GM19455 (cell line): Measurements from ENCODE around the gene MN1.

Experiments used
- ATAC-seq: cut with Tn5 transposase; IDR thresholded peaks from one replicate; pipeline ENCODE4 v1.9.1; 2021; ENCODE audit not compliant: unreplicated experiment

MN1 gene

DNA sequence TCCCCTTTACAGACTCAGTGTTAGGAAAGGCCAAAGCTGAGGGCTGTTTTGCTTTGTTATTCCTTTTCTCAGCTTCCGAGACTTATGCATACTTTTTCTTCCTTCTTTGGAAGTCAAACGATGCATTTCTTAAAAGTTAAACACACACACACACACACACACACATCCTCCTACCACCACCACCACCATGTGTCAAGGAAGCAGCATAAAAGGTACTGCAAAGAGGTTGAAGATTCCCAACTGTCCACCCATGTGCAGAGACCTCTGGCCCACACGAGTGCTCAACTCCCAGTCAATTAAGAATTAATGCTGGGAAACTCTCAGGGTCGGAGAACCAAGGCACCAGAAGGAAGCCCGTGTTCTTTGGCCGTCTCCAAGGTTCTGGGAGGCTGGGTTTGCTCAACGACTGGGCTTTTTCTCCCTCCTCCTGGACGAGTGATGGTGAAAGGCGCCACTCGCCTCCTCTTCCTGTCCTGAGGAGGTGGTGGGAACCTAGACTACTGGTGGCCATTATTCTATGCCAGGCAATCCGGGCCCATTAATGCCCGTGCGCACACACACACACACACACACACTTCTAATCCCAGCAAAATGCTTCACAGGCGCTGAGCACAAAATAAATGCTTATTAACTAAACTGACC is 15.1 kb downstream of the MN1 start:
- ATAC-seq: no peak

DNA sequence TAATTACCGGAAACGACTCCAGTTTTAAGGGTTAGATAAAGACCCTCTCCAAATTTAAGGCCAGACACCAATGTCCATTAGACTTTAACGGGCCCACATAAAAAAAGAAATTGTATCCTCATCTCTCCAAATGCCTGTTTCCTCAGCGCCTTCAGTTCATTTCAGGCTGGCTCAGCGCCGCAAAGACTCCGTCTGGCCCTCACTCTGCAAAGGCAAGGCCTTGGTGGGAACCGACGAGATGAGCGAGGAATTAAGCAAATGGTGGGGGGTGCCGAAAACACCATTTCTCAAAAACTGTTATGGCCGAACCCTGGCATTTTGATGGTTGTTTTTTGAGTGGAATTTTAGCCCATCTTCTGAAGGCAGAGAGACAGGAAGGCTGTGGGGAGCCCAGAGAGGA is 15.7 kb downstream of the MN1 start:
- ATAC-seq: no peak

DNA sequence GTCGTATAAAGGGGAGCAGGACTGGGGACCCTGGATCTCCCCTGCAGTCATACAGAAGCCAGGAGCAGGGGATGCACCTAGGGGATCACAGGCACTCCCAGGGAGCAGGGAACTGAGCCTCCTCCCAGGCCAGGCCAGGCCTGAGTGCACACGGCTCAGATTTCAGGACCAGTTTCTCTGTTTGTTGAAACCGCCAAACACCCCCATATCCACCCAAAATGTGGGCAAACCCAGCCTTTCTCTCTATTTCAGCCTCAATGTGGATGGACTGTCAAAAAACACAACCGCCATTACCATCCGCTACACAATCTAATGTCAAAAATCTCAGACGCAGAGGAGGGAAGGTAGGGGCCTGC is 17.5 kb downstream of the MN1 start:
- ATAC-seq: no peak

DNA sequence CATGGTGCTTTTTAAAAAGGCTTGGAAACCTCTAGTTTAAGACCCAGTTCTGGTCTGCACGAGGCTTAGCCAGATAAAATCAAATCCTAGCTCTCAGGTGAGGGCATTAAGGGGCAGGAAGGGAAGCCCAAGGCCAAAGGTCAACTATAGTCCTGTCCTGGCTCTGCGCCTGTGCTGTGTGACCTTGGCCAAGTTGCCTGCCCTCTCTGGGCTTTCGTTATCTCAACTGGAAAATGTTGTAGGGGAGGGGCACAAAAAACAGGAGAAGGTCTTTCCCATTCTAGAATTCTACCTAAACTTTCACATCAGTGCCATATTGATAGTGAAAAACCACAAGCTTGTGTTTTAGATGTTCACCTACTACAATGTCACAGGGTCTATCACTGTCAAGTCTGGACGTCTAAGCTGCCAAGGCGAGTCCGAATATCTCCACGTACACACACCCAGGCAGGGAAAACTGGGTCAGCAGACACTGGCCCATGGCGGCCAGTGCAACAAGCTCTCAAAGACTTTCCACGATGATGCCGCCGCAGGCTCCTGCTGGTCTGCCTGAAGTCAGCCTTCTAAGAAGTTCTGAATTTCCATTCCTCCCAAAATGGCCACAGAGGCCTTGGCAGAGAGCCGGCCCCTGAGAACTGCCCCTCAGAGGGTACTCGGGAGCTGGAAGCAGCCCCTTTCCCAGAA is 18.0 kb downstream of the MN1 start:
- no peak for ATAC-seq

DNA sequence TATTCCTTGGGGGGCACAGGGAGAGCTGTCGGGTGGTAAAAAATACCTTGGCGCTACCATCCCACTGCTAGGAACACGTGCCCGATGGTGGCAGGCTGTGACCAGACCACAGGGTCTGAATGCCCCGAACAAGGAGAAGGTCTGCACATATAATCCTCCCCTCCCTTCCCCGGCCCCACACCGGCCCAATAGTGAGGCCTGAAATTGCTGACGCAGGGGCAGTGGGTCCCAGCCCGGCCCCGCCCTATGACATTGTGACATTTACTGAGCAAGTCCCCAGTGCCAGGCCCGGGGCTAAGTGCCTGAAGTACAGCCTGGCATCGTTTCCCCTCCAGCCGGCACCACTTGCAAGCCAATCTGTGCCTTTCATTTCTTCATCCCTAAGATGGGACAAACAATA is 19.5 kb downstream of the MN1 start:
- ATAC-seq: no peak

DNA sequence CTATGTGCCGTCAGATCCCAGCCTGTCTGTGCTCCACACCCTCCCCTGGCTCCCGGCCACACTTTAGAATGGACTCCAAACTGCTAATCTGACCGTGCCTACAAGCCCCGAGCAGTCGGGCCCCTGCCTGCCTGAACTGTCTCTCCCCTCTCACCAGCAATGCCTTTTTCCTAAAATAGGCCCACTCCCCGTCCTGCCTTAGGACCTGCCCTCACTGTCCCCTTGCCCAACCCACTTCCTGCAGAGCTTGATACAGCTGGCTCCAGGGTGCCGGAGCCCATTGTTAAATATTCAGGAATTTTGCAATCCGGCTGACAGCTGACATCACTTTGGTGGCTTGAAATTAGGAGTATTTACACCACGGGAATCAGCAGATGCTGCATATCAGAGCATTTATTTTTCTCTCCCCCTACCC is 21.4 kb downstream of the MN1 start:
- no peak for ATAC-seq

DNA sequence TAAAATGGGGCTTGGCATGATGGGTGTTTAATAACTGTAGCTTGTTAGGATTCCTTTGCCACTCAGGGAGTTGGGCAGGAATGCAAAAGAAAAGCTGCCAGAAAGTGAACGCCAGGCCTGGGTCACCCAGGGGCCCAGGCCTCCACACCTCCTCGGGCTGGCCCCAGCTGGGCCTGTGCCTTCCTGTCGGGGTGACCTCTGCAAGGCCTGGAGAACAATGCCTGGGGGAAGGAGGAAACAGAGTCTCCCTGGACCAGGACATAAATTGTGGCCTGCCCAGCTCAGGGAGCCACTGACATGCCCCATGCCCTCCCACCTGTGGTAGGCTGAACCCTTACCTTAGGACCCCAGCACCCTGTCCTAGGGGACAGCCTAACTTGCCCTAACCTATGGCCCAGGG is 21.9 kb downstream of the MN1 start:
- ATAC-seq: no peak

DNA sequence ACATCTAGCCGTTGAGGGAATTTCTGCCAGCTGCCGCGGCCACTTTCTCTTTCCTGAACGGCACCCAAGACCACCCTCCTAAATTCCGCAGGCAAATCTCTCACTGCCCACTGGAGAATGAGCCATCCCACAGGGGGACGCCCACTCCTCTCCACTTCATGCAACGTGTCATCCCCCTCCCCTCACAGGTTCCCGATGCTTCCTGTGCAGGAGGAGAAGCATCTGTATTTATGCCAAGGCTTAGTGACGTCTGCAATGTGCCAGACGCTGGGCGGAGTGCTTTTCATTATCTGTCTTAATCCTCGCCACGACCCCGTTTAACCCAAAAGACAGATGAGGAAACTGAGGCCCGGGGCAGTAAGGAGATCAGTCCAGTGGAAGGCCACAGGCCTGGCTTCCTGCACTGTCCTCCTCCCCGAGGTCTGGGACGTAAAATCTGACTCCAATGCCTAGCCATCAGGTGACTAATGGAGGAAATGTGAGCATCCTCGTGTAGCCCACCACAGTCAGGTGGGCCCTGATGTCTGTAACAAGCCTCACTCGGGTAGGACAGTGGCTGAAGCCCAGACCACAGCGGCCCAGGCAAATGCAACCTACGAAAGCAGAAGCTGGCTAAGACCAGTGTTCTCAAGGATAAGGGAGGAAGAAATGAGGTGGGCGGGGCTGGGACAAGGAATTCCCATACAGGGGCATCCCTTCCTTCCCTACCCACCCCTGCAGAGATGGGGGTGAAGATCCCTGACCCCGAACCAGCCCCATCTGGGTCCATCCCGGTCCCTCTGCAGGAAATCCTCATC is 23.1 kb downstream of the MN1 start:
- ATAC-seq: no peak

DNA sequence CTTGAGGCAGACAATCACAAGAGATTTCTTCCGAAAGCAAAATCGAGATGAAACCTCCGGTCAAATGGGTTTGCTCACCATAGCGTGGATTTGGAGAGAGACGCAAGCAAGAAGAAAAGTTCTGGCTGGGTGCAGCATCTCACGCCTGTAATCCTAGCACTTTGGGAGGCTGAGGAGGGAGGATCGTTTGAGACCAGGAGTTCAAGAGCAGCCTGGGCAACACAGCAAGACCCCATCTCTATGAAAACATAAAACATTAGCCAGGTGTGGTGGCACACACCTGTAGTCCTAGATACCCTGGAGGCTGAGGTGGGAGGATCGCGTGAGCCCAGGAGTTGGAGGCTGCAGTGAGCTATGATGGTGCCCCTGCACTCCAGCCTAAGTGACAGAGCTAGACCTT is 24.4 kb downstream of the MN1 start:
- no peak for ATAC-seq

DNA sequence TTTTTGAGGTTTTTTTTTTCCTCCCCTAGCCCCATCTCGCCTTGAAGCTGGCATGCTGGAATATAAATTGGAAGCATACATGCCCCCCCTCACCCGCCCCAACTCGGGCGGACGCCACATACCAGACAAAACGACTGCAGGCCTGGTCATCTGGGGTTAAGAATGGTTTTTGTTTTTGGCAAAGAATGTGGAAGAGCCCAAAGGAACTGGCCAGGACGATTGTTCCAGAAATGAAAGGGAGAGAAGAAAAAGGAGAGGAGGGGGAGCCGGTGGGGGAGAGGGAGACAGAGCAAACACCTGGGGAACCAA is 25.0 kb downstream of the MN1 start:
- ATAC-seq: no peak

DNA sequence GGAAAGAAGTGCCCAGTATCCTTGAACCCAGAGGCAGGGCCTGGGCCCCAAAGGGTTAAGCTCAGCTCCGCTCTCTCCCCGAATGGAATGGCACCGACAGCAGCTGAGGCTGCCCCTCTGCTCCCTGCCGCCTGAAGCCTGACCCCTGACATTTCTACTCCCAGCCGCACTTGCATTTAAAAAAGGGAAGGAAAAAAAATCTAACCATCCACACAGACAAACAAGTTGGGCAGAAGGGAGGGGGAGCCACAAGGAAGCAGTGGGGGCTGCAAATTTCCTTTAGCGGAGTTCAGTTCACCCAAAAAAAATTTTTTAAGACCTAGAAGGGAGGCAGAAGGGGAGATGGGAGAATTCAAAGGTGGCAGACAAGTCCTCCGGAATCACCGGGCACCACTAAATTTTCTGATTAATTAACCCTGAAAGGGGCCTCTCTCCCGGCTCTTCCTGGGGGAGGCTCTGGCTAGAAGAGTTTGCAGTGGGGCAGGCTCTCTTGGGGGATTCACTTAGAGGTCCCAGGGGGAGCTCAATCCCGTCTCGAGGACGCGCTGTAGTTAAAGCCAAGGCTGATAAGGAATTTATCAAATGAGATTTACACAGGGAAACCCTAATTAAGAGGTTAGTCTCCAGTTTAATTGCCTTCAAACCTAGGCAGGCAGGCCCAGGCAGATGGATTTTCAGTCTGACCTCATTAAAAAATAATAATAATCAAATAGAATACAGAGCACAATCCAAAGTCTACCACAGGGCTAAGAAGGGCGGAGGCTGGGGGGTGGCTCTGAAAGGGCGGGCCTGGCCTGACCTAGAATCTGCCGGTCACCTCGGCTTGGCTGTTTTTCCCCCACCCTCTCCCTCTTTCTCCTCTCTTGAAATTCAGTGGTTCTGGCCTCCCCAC is 25.6 kb downstream of the MN1 start:
- ATAC-seq: no peak

DNA sequence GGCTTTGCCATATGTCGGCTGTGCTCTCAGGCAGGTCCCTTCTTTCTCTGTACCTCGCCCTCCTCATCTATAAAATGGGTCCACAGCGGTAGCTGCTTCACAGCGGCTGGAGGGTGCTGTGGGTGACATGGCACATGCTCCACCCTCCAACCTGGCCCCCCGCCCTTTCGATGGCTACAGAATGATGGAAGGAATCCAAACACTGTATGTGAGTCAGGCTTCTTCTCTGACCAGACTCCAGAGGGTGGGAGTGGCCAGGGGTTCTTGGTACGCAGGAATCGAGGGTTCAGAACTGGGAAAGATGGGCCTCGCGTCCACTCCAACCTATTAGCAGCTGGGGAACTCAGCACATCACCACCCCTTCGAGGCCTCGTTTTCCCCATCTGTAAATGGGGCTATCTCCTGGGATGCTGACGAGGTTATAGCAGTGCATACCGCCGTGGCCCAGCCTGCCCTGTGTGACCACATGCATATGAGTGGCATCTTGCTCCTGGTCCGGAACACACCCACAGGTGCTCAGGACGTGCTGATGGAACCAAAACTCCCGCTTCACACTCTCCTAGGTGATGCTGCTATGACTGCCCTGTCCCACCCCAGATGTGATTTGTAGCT is 26.4 kb downstream of the MN1 start:
- ATAC-seq: no peak

DNA sequence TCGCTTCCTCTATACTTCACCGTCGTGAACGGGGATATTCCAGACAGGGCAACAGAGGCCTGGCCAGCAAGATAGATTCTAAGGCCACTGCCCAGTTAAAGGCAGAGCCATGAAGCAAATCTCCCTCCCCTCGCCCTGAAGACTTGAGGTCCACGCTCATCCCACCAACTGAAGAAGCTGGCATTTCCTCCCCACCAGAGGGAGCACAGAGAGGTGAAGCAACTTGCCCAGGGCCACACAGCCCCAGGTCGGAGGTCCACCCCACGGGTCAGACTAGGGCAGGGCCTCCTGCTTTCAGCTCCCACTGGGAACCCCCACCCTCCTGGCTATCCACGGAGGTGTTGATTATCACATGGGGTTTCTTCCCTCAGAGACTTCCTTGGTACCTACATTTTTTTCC is 27.4 kb downstream of the MN1 start:
- ATAC-seq: no peak

DNA sequence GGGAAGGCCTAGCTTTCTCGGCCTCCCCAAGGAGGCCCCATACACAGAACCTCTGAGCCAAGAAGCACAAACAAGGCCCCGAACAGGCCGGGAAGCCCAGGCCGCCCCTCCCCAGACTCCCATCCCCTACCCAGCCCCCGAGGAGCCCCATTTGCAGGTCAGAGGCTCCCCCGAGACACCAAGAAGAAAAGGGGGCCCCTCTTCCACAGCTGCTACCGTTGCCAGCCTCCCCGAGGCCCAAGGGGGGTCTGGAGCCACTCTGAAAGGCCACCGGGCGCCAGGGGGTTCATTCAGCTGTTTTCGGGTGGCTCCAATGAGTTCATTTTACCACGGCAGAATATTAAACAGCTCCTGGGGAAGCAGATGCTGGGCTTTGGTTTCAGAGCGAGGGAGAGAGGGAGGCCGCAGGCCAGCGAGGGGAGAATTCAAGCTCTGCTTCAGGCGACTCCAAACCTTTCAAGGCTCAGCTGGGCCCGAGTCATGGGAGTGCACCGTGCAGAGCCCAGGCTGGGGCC is 28.5 kb downstream of the MN1 start:
- ATAC-seq: no peak

DNA sequence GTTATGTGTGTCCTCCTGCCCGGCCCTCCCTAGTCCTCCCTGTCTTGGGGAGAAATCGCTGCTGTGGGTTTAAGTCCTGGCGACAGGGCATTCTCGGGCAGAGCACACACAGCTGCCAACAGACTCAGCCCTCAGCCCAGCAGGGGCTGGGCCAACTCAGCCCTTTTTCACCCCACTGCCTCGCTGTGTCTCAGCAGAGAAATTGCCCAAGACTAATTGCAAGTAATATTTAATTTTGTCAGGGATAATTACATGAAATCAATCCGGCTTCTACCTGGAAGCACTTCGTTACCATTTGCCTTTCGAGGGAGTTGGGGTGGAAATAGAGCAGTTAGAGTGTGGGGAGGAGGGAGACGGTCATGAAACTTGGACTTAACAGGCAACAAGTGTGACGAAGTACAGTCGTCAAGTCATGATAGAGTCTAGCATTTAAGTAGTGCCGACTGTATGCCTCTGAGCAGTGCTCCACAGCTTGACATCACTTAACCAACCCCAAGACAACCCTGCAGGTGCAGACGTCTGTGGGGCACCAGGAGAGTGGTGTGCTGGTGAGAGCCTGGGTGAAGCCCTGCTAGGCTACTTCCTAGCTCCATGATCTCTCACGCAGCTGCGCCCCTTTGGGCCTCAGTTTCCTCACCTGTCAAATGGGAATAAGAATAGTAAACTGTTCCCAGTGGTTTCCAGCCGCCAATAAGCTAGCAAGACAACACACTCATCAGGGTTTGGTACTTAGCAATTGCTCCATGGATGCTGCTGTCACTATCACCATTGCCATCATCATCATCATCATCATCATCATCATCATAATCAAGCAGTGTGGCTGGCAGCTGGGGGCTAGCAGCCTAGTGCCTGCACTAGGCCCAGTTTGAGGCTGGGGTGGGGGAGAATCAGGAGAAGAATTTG is 29.2 kb downstream of the MN1 start:
- no peak for ATAC-seq

DNA sequence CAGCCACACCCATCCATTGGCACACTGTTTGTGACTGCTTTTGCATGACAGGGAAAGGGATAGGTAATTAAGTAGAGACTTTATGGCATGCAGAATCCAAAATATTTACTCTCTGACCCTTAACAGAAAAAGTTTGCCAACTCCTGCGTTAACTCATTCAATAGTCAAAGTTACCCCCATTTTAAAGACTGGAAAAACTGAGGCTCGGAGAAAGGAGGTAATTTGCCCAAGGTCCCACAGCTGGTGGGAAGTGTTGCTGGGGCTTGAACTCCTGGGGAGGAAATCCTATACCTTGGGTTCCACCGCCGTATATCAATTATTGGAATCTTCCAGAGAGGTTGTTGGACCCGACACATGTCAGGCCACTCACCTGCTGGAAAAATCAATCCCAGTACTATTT is 29.9 kb downstream of the MN1 start:
- ATAC-seq: no peak

DNA sequence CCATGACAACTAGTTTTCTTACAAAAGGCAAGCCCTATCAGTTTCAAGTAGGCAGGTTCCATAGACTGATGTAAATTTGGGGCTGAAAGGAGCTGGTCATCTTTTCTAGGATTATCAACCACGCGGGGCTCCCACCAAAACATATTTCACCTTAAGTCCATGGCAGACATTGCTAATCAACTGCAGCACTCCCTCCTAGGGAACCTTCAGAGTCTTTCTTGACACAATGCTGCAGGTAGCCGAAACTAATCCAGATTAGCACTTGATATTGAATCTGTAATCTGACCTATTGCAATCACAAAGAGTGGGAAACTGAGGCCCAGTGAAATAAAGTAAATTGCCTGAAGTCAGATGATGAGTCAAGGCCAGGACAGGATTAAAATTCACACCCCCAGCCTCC is 32.5 kb downstream of the MN1 start:
- ATAC-seq: no peak

DNA sequence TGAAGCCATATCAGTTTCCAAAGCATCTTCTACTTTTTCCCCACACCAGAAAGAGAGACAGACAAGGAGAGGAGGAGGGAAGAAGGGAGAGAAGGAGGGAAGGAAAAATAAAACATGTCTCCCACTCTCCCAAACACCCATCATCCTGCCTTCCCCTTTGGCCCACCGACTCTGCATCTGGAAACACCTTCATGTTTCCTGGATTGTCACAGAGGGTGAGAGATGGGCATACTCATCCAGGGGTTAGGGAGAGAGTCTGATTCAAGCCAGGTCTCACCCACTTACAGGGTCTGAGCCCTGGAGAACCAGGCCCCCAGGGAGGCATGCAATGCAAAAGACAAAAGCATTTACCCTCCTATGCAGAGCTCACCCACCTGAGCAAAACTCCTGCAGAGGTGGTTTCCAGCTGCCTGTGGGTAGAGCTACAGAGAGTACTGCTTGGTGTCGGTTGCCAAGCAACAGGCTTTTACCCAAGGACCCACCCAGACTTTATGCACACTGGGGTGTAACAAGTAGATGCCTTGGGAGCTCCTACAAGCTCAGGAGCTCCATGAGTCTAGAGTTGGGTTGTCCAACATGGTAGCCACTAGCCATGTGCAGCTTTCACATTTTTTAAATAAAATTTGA is 33.4 kb downstream of the MN1 start:
- ATAC-seq: no peak

DNA sequence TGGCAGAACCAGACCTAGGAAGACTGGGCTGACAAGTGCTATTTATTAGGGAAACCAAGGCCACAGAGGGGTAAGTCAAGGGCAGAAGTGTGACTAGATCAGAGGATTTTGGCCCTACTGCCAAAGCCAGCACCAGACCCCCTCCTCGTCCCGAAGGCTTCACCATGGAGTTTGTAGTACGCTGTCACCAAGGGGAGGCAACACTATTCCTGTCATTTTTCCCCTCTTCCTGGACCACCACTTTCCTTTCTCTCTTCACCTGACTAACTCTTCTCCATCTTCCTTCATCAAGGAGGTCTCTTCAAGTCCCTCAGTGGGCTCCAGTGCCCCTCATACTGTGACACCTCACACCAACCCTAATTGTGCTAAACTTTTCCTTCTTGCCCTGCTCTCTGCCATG is 34.9 kb downstream of the MN1 start:
- ATAC-seq: no peak
